Cardiac septum (tissue), 1 donor: Measurements from ENCODE around the gene MALSU1. TPM values are rescaled to one million over a fixed set of nuclear protein-coding genes. Genes with fewer than 3 reads are reported as not detected.

Source experiments
- DNase-seq: peaks from one replicate; pipeline ENCODE4 v3.0.0-alpha.2; 2020; ENCODE audit warnings: low spot score
- intact Hi-C: fragments of 100-400 bp; cut with DNase I; formaldehyde crosslinking; loops from one replicate; pipeline ENCODE4 v1.14.0; 2022
- total RNA-seq: library from RNA; stranded (reverse); fragmentation: NEBNext Ultra II Directional; extraction: Animal tissue kit (Norgen Biotek cat#: 25700); gene quantifications from one replicate; pipeline ENCODE4 v1.2.1, GENCODE V29; 2021
- donor health status: DM: no; HTN: no; CAD: no.

The MALSU1 gene
- total RNA-seq, 1 donor from 2014 or later = 83.8 TPM

DNA sequence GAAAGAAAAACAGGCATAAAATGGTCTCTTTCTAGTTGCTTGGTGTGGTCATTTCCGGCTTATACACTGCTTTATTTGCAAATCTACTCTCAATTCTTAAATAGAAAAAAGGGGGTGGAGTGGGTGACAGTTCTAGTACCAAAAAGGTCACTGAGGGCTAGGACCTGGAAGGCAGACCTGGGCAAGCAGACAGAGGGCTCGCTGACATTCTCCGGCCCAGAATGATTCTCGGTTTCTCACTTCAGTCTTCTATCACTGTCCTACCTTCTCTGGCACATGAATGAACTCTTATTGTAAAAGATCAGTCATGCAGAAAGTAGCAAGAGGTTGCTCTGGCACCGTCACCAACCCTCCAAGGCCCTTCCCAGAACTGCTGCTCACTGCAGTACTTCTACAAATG, 54.0 kb downstream of the MALSU1 start:
- intact Hi-C loops = no loop called here

GRCh38 chr7:23356168-23356567, 57.0 kb downstream of the MALSU1 start:
- DNase-seq = no peak
- intact Hi-C loops = no loop called here

More for the DNA sequence above, 54.0 kb downstream of the MALSU1 start:
- DNase-seq = no peak

DNA sequence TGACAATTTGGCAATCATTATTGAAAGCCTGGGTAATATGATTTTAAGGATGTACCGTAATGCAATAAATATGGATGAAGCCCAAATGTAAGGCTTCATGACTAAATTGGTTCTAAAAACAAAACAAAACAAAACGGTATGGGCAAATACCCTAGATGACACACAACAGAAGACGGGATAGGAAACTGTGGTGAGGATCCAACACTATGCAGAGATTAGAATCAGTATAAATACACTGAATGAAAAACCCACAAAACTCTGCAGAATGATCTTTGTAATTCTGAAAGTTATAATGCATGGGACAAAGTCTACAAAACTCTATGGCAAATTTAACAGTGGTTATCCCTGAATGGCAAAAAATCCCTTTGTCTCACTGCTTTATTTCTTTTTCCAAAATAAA, 57.6 kb downstream of the MALSU1 start:
- no peak for DNase-seq
- intact Hi-C loops = no loop called here

GRCh38 chr7:23357190-23358093, 58.3 kb downstream of the MALSU1 start:
- DNase-seq = no peak
- intact Hi-C loops = no loop called here

DNA sequence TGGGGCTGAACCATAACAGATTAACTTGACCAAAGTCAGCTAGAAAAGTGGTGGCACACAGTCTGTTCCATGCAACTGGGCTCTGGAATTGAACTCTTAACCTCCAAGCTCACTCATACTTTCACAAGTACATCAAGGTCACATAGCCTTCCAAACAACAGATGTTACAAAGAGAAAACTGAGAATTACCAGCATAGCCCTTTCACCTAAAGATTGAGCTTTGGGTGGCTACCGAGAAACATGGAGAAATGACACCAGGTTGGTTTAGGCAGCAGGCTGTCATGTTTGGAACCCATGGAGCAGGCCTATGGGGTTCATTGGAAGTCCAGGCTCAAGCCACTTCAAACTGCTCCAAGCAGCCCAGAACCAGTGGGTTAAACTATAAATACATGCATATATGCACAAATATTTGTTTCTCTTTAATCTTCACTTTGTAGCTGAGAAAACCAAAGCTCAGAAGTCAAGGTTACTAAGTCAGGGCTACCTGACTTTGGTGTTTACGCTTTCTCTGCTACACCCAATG, 59.1 kb downstream of the MALSU1 start:
- DNase-seq = no peak
- intact Hi-C loops = no loop called here

Other genes with a start within 250 kb of the MALSU1 start
- gene KLHL7, start 193.6 kb upstream of the MALSU1 start, total RNA-seq = 103 TPM
- gene NUP42, start 117.3 kb upstream of the MALSU1 start, total RNA-seq = 24.0 TPM
- 239 TPM for gene GPNMB, start 52.6 kb upstream of the MALSU1 start, total RNA-seq
- 0.16 TPM for gene IGF2BP3, start 171.2 kb downstream of the MALSU1 start, total RNA-seq
- gene TRA2A, start 232.6 kb downstream of the MALSU1 start, total RNA-seq = 32.6 TPM